Progenitor cell of endocrine pancreas (in vitro differentiated cells): Measurements from ENCODE around the gene ME3. TPM values are rescaled to one million over a fixed set of nuclear protein-coding genes. Genes with fewer than 3 reads are reported as not detected.

Experiments
- DNase-seq: peaks from one replicate; pipeline ENCODE4 v3.0.0; 2021; ENCODE audit warnings: low spot score; ENCODE audit not compliant: unreplicated experiment
- H3K27ac Mint-ChIP-seq: 2 replicates; pipeline ENCODE4 v1.8.0; 2021; ENCODE audit warnings: mild to moderate bottlenecking, moderate library complexity, mixed read lengths
- H3K27me3 Mint-ChIP-seq: 2 replicates; pipeline ENCODE4 v1.8.0; 2021; ENCODE audit warnings: mixed read lengths
- H3K36me3 Mint-ChIP-seq: 2 replicates; pipeline ENCODE4 v1.8.0; 2022; ENCODE audit warnings: mixed read lengths; ENCODE audit not compliant: insufficient read depth
- H3K4me1 Mint-ChIP-seq: 2 replicates; pipeline ENCODE4 v1.8.0; 2021; ENCODE audit warnings: low read depth, mixed read lengths
- H3K4me3 Mint-ChIP-seq: 2 replicates; pipeline ENCODE4 v1.8.0; 2021; ENCODE audit warnings: low read depth, mild to moderate bottlenecking, moderate library complexity, mixed read lengths
- H3K9me3 Mint-ChIP-seq: 2 replicates; pipeline ENCODE4 v1.8.0; 2021; ENCODE audit warnings: low read depth, mixed read lengths
- total RNA-seq: library from RNA; stranded (reverse); gene quantifications from 2 replicates; pipeline ENCODE4 v1.2.1, GENCODE V29; 2021
- TF ChIP-seq, protein P1 (sequence below): fragments of 200-600 bp; sonication (generic); IDR thresholded peaks from one replicate; pipeline ENCODE4 v1.5.0; 2021; ENCODE audit warnings: antibody characterized with exemption, mild to moderate bottlenecking; ENCODE audit not compliant: unreplicated experiment

The ME3 gene
- total RNA-seq, 1 donor from 2014 or later: 8.6 TPM

DNA sequence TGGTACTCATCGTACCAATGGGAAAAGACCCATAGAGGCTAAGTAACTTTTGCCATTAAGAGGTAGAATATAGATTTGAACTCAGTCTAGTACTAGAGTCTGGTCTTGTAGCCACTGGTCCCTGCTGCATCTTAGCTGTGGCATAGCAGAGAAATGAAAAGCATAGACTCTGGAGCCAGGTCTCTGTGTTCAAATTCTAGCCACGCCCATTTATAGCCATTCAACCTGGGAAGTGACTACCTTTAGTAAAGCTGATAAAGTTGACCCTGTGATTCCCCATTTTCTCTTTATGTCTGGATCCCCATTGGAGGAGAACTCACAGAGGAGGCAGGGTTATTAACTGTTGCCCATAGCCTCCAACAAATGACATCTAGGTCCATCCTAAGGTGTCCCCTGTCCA lies 113.6 kb downstream of the ME3 start:
- H3K4me1 Mint-ChIP-seq: peaks cover 3% of the 10 kb centered on the region
- no peak overlapping the region for H3K4me3 Mint-ChIP-seq
- H3K27ac Mint-ChIP-seq: no peak overlapping the region
- H3K27me3 Mint-ChIP-seq: peaks cover 6% of the 10 kb centered on the region
- H3K9me3 Mint-ChIP-seq: peaks cover 7% of the 10 kb centered on the region
- DNase-seq: no peak
- TF ChIP-seq, protein P1, sequence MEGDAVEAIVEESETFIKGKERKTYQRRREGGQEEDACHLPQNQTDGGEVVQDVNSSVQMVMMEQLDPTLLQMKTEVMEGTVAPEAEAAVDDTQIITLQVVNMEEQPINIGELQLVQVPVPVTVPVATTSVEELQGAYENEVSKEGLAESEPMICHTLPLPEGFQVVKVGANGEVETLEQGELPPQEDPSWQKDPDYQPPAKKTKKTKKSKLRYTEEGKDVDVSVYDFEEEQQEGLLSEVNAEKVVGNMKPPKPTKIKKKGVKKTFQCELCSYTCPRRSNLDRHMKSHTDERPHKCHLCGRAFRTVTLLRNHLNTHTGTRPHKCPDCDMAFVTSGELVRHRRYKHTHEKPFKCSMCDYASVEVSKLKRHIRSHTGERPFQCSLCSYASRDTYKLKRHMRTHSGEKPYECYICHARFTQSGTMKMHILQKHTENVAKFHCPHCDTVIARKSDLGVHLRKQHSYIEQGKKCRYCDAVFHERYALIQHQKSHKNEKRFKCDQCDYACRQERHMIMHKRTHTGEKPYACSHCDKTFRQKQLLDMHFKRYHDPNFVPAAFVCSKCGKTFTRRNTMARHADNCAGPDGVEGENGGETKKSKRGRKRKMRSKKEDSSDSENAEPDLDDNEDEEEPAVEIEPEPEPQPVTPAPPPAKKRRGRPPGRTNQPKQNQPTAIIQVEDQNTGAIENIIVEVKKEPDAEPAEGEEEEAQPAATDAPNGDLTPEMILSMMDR: no peak
- H3K36me3 Mint-ChIP-seq: no peaks in the 10 kb centered on the region

DNA sequence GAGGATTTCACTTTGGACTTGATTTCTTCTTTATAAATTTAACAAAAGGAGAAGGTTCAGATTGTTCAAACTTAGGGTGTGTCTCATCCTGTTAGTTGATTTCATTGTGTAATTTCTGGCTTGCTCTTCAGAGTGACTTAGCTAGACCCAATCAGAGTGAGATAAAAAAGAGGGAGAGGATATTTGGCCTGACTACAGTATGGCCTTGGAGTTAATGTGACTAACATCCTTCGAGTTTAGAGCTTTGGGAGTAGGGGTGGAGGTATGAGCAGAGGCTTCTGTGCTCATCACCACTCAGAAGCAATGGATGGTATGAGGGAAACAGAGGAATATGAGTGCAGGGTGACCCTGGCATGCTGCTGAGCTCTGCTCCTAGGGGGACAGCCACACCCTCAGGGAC lies 114.2 kb downstream of the ME3 start:
- Mint-ChIP-seq H3K4me3 (no peak overlapping the region), H3K36me3 (no peaks in the 10 kb centered on the region), H3K27me3 (peaks cover 6% of the 10 kb centered on the region), H3K27ac (no peak overlapping the region), H3K9me3 (peaks cover 1% of the 10 kb centered on the region), H3K4me1 (peaks cover 3% of the 10 kb centered on the region)
- DNase-seq: no peak
- TF ChIP-seq, protein P1: no peak

- TF ChIP-seq, protein P1: no peak
- H3K27ac Mint-ChIP-seq: no peak overlapping the region
- H3K4me3 Mint-ChIP-seq: no peak overlapping the region
- no peaks in the 10 kb centered on the region for H3K36me3 Mint-ChIP-seq
- no peaks in the 10 kb centered on the region for H3K9me3 Mint-ChIP-seq
- H3K4me1 Mint-ChIP-seq: peaks cover 5% of the 10 kb centered on the region
- peaks cover 10% of the 10 kb centered on the region for H3K27me3 Mint-ChIP-seq
- DNase-seq: no peak
Measured at GRCh38 chr11:86555866-86556265, 116.5 kb downstream of the ME3 start.

GRCh38 chr11:86555401-86555800 lies 117.0 kb downstream of the ME3 start:
- Mint-ChIP-seq H3K27me3 (peaks cover 10% of the 10 kb centered on the region), H3K4me3 (no peak overlapping the region), H3K27ac (no peak overlapping the region), H3K4me1 (peaks cover 5% of the 10 kb centered on the region), H3K36me3 (no peaks in the 10 kb centered on the region), H3K9me3 (no peaks in the 10 kb centered on the region)
- TF ChIP-seq, protein P1: no peak
- no peak for DNase-seq

- TF ChIP-seq, protein P1: no peak
- H3K27ac Mint-ChIP-seq: no peak overlapping the region
- no peak for DNase-seq
- H3K4me3 Mint-ChIP-seq: no peak overlapping the region
- H3K4me1 Mint-ChIP-seq: peaks cover 6% of the 10 kb centered on the region
- H3K27me3 Mint-ChIP-seq: peaks cover 18% of the 10 kb centered on the region
- no peaks in the 10 kb centered on the region for H3K36me3 Mint-ChIP-seq
- H3K9me3 Mint-ChIP-seq: no peaks in the 10 kb centered on the region
Measured at GRCh38 chr11:86553265-86553664, 119.2 kb downstream of the ME3 start.
